GM12891 (cell line): ENCODE measurements around the gene PUDP.

Experiments
- POLR2A ChIP-seq: IDR thresholded peaks from 2 replicates; pipeline ENCODE4 v1.6.1; 2011; ENCODE audit warnings: low read depth, low read length, control low read depth
- POLR2AphosphoS5 ChIP-seq: IDR thresholded peaks from 2 replicates; pipeline ENCODE4 v1.6.1; 2011; ENCODE audit warnings: low read depth, low read length, control low read depth

- TF ChIP-seq POLR2A (no peak), POLR2AphosphoS5 (0 out of 2 replicates have a peak, but pooled peaks have one; percentile 13)
These were observed 1.1 kb downstream of the PUDP start for GRCh38 chrX:7146703-7147412.
